GM18519 (cell line): ENCODE results near the gene GGTLC1.

ENCODE experiments used
- ATAC-seq: cut with Tn5 transposase; IDR thresholded peaks from one replicate; pipeline ENCODE4 v1.9.1; 2021; ENCODE audit warnings: mild to moderate bottlenecking, moderate library complexity; ENCODE audit not compliant: unreplicated experiment, low FRiP score

Gene GGTLC1

DNA sequence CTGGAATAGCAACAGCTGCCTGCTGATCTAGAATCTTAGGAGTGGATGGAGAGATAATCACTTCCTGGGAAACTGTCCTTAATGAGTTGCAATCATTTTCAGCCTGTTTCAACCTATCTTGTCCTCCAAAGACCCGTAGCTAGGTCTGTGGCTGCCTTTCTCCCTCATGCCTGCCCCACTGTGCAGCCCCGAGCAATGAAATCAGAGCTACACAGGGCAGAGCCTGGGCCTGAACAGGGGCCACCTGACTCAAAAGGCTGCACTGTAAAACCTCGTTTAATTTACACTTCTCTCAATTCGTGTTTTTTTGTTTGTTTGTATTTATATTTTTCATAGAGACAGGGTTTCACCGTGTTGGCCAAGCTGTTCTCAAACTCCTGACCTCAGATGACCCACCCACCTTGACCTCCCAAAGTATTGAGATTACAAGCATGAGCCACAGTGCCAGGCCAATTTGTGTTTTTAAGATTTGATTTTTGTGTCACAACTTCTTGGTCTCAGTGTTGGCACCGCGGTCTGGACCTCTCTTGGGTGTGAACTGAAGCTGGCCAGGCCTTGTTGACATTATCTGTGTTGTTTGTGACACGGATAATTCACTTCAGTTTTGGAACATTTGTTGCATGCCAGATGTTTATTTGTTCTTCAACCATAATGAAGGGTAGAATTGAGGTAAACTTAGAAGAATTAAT is 21.5 kb downstream of the GGTLC1 start:
- ATAC-seq = no peak

DNA sequence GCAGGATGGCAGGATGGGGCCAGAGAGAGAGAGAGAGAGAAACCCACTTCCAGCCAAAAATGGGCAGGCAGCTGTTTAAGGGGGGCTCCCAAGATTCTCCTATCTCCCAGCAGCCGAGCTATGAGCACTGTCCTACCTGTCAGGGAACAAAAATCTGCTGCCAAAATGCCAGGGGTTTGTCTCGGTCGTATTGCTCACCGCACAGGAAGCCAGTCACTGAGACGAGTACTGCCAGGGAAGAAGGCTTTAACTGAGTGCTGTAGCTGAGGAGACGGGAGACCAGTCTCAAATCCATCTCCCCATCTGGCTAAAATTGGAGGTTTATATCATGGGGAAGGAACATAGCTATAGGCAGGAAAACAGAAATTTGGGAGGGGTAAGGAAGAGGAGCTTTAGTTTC is 22.3 kb downstream of the GGTLC1 start:
- ATAC-seq = no peak

DNA sequence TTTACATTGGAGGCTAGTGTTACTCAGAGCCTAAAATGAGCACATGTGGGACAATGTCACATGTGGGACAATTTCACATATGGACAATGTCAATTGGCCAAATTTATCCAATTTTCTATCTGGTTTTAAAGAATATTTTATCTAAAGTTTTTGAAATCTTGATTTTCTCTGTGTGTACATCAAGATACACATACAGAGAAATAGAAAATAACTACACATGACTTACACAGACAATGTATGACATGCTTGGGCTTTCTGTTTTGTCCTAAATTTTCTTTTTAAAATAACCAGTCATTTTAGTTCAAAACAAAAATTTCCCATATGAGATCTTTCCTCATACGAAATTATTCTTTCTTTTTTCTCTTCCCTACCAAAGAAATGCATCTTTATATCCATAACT is 24.6 kb downstream of the GGTLC1 start:
- ATAC-seq = no peak

DNA sequence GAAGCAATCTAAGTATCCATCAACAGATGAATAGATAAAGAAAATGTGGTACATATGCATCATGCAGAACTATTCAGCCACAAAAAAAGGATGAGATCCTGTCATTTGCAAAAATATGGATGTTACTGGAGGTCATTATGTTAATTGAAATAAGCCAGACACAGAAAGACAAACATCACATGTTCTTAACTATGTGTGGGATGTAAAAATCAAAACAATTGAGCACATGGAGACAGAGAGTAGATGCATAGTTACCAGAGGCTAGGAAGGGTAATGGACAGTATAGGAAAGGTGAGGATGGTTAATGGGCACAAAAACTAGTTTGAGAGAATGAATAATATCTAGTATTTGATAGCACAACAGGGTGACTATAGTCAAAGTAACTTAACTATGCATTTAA is 26.3 kb downstream of the GGTLC1 start:
- ATAC-seq = no peak

DNA sequence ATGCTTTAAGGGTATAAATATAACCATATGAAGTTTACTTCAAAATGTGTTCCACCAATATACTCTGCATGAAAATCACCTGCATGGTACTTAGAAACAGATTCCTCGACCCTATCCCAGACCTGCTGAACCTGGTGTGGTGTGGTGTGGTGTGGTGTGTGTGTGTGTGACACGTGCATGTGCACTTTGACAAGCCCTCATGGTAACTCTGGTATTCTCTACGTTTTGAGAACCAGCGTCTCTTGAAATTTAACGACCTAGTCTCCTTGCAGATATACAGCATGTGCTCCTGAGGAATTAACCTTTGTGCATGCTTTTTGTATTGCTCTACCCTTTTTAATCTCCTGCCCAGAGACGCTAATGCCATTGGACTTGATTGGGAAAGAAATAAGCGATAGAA is 29.5 kb downstream of the GGTLC1 start:
- ATAC-seq = no peak

DNA sequence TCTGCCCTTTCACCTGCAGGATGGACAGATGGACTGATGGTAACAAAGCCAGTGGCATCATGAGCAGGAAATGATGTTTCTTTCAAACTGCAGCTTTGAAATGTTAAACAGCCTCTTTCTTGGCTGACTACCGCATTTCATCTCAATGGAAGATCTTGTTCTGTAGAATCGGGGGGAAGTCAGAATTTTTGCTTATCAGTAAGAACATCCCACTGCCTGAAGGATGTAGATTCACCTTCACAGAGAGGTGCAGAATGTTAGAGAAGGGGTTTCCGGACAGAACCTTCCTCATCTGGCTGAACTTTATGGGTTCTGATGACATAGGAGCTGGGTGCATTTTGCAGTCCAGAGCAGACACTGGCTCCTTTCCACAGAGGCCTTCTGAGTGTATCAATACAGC is 32.7 kb downstream of the GGTLC1 start:
- no peak for ATAC-seq

DNA sequence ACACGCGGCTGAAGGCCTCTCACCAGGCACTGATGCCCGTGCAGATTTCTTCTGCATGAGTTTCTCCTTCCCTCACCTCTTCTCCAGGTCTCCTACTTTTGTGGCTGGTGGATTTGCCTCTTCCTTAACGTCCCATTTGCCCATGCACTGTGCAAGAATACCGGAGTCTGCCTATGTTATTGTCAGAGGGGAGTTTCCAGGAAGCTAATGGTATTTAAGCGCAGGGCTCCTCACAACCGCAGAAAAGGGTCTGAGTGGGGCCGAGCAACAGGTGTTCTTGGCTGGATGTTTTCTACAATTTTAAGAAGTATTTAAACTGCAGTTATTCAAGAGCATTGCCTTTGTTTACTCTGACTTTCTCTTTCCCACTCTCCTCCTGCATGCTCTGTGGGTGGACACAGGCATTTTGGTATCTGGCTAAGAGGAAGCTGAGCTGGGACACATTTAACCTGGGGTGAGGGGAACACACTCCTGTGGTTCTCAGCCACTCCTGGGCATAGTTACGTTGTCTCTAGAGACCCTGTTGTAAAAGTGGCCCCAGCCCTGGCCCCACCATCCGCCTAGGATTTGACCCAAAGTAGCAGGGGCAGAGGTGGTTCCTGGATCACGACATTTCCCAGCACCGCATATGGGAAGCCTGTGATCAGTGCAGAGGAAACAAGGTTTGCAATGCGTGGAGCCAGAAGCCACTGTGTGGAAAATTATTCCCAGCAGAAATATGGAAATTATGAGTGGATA is 34.4 kb downstream of the GGTLC1 start:
- ATAC-seq = no peak

DNA sequence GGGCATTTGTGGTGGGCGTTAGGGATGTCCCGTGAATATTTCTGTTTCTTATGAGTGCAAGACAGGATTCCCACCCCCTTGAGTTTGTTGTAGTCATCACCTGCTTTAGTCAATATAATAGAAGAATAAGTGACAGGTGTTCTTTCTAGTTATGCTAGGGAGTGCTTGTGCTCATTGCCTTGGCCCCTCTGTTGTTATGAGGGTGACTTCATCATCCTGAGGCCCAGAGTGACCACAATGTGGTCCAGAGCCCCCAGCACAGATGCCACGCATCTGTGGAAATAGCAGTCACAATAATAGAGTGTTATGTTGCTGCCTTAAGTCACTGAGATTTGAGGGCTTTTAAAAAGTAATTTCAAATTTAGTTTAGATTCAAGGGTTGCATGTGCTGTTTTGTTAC is 42.4 kb downstream of the GGTLC1 start:
- no peak for ATAC-seq

DNA sequence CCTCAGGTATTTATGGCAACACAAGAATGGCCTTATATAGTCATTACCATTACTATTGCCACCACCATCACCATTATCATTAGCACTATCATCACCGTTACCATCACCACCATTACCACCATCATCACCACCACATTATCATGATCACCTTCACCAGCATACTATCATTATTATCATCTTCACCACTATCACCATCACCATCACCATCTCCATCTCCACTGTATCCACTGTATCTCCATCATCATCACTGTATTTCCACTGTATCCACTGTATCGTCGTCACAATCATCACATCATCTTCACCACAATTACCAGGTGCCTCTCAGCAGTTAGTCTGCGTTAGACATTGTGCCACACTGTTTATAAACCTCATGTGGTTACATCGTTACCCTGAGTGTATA is 45.3 kb downstream of the GGTLC1 start:
- ATAC-seq = no peak

DNA sequence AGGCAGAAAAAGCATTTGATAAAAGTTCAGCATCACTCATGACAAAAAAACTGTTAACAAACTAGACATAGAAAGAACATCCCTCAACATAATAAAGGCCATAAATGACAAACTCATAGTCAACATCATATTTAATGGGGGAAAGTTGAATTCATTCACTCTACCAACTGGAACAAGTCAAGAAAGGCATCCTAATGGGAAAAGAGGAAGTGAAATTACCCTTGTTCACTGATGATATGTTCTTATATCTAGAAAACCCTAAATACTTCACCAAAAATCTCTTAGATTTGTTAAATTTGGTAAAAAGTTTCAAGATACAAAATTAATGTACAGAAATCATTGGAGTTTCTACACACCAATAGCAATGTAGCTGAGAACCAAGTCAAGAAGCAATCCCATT is 48.9 kb downstream of the GGTLC1 start:
- ATAC-seq = no peak

DNA sequence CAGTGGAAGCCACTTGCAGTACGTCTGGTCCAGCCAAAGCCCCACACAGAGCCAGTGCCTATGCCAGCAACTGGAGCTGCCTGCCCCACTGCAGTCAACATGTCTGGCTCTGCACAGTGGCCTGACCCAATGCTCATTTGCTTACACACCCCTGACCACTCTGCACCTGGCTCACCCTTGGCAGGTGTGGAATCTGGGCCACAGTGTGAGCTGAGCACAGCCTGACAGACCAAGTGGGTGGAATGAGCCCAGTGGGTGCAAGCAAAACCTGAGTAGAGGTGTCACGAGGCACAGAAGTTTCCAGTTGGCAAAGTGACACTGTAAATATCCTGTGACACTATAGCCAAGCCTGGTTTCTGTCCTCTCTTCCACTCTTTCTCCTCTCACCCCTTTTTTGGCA is 49.5 kb downstream of the GGTLC1 start:
- ATAC-seq = no peak

DNA sequence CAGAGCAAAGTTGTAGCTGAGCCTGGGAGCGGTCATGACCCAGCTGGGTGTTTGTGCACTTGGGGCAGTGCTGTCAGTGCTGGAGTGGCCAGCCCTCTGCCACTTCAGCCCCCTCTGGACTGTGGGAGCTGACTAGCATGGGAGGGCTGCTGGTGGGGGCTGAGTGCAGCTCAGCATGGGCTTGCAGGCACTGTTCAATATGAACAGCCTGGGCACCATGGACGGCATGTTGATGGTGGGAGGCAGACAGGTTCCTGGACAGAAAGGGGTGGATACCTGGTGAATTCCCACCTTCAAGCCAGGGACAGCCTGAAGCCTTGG is 50.5 kb downstream of the GGTLC1 start:
- ATAC-seq = no peak

DNA sequence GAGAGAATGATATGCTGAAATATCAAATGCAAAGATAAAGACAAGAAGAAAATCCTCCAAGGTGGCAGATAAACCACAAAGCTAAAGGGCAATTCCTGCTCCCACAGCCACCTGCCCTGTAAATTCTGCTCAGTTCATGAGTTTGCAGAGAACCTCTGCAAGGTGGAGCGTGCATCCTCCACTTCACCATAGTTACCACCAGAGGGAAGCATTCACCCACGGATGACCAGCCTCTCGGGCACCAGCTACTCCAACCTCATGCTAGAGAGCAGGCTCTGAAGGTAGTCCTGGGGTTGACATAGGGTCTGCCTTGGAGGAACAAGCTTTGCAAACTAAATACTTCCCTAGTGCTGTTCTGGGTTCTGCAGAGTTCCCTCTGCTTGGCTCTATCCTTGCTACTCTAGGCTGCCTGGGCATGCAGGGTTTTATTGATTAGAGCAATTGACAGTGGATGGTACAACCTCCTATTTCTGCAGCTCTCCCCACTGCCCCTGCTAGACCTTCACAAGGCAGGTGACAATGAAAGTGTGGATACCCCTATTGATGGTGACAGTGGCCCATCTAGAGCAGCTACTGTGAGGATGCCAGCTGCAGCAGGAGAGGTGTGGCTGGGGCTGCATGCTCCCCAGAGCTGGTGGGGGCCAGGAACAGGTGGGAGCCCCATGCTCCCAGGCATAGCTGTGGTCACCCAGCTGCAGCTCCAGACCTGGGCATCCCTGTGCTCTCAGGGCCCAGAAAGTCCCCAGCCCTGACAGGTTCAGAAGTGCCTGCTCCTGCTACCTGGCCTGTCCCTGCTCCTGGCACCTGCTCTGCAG is 51.1 kb downstream of the GGTLC1 start:
- ATAC-seq = no peak
